HUES64 (cell line): ENCODE measurements around the gene WASL.
"Not testable (repeated sequence)": the region's sequence is repeated elsewhere in the genome, so short reads cannot be mapped to it uniquely, and the experiment has no call there.

Experiments used
- H3K27ac ChIP-seq: 2 replicates; pipeline ENCODE4 v1.7.0; 2013; ENCODE audit warnings: low read depth, low read length, inconsistent platforms
- H3K27me3 ChIP-seq: 2 replicates; pipeline ENCODE4 v1.6.1; 2013; ENCODE audit warnings: mild to moderate bottlenecking, low read length; ENCODE audit not compliant: insufficient read depth
- H3K36me3 ChIP-seq: 2 replicates; pipeline ENCODE4 v1.6.1; 2013; ENCODE audit warnings: mild to moderate bottlenecking, low read length; ENCODE audit not compliant: insufficient read depth
- H3K4me1 ChIP-seq: 2 replicates; pipeline ENCODE4 v1.6.1; 2013; ENCODE audit warnings: mild to moderate bottlenecking, low read length, moderate library complexity; ENCODE audit not compliant: insufficient read depth
- H3K4me3 ChIP-seq: 2 replicates; pipeline ENCODE4 v1.5.1; 2013; ENCODE audit warnings: mild to moderate bottlenecking, low read length, moderate library complexity
- H3K9ac ChIP-seq: 2 replicates; pipeline ENCODE4 v1.6.1; 2013; ENCODE audit warnings: mild to moderate bottlenecking, low read depth, low read length
- H3K9me3 ChIP-seq: 2 replicates; pipeline ENCODE4 v1.6.1; 2013; ENCODE audit warnings: low read depth, low read length; ENCODE audit not compliant: insufficient read depth
- WGBS: fragments of 150-250, 120-280 bp; methylation state at CpG from one replicate; pipeline ENCODE4 v1.1.7; 2013; ENCODE audit warnings: missing lambda C conversion rate; 5-methylcytosine and 5-hydroxymethylcytosine counted together

Gene WASL

DNA sequence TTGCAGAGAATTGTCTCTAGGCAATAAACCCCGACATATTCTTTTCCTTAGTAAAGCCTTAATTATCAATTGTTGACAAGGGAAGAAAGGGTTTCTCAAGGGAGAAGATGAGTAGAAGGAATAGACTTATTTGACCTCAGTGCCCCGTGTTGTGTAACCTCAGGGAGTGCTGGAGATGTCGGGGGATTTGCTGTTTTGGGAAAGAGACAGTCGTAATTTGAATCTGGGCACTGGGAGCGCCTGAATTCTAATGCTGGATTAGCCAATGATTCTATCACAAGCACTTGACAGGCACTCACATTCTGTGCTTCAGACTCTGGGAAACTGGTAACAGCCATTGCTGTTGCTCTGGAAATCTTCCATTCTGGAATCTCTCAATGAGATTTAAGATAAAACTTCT, 106.9 kb downstream of the WASL start:
- no peaks in the 10 kb centered on the region for H3K27me3 ChIP-seq
- H3K9ac ChIP-seq, result no peak overlapping the region
- H3K27ac ChIP-seq, result no peak overlapping the region
- WGBS, result 90% methylated on average over 5 of the region's 5 CpGs
- H3K9me3 ChIP-seq, result 0 out of 2 replicates have a peak, but pooled peaks cover 2% of the 10 kb centered on the region
- peaks cover 34% of the 10 kb centered on the region for H3K4me1 ChIP-seq
- no peak overlapping the region for H3K4me3 ChIP-seq
- H3K36me3 ChIP-seq, result no peaks in the 10 kb centered on the region

- Histone ChIP-seq H3K4me1 (peaks cover 29% of the 10 kb centered on the region), H3K9ac (no peak overlapping the region), H3K36me3 (no peaks in the 10 kb centered on the region), H3K4me3 (no peak overlapping the region), H3K27me3 (no peaks in the 10 kb centered on the region), H3K27ac (no peak overlapping the region), H3K9me3 (0 out of 2 replicates have a peak, but pooled peaks cover 2% of the 10 kb centered on the region)
These were observed 108.2 kb downstream of the WASL start for GRCh38 chr7:123640583-123640982.

DNA sequence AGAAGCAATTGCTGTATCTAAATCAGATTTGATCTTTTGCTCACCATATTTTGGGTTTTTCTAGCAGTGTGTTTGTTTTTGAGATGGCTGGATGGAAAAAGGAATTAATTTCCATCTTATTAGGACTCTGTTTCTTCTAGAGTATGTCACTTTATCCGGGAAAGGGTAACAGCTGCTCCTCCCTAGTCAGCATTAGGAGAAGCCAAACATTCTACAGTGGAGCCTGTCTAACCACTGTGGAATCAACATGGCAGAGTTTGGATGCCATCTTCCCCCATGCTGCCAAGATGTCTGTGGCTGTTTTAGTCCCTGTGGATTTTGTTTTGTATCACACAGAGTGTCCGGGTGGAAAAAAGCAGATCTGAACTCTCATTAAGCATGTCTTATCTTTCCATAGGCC, 109.2 kb downstream of the WASL start:
- Histone ChIP-seq H3K36me3 (no peaks in the 10 kb centered on the region), H3K9ac (no peak overlapping the region), H3K9me3 (0 out of 2 replicates have a peak, but pooled peaks cover 2% of the 10 kb centered on the region), H3K4me3 (no peak overlapping the region), H3K4me1 (peaks cover 20% of the 10 kb centered on the region), H3K27me3 (no peaks in the 10 kb centered on the region), H3K27ac (no peak overlapping the region)
- WGBS, result 93% methylated on average over 2 of the region's 2 CpGs

DNA sequence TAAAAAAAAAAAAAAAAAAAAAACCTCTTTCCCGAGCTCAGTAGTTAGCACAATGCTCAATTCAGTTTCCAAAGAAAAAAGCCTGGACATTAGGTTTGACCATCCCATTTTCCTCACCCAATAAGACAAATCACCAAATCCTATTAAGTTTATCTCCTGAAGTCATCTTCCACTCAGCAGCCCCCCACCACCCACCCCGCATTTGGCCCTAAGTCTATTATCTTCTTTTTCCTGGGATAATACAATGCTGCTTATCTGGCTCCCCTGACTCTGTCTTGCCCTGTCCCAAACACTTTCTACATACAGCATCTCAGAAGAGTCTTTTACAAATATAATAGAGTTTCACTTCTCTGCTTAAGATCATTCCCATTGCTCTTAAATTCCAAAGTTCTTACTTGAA, 110.9 kb downstream of the WASL start:
- H3K27me3 ChIP-seq, result no peaks in the 10 kb centered on the region
- no peak overlapping the region for H3K9ac ChIP-seq
- no peak overlapping the region for H3K4me3 ChIP-seq
- 0 out of 2 replicates have a peak, but pooled peaks cover 2% of the 10 kb centered on the region for H3K9me3 ChIP-seq
- H3K4me1 ChIP-seq, result peaks cover 5% of the 10 kb centered on the region; the same call in 1 of the 2 replicates
- WGBS, result 81% methylated on average over 2 of the region's 2 CpGs
- no peak overlapping the region for H3K27ac ChIP-seq
- H3K36me3 ChIP-seq, result no peaks in the 10 kb centered on the region

DNA sequence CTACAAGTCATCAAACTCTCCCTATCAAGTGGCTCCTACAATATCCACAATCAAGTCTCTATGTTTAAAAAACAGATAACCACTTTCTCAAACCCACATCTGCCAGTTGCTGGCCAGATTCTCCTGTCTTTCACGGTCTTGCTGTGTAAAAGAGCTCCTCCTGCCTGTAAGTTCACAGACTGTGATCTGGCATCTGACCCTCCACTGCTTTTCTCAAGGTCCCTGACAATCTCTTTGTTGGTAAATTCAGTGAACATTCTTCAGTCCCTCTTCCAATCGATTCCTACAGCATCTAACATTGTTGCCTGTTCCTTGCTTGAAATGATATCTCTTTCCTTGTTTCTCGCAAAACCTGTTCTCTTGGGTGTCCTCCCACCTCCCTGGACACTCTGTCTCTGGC, 111.6 kb downstream of the WASL start:
- H3K4me3 ChIP-seq, result no peak overlapping the region
- 0 out of 2 replicates have a peak, but pooled peaks cover 2% of the 10 kb centered on the region for H3K9me3 ChIP-seq
- H3K27me3 ChIP-seq, result no peaks in the 10 kb centered on the region
- H3K27ac ChIP-seq, result no peak overlapping the region
- 68% methylated on average over 3 of the region's 3 CpGs for WGBS
- H3K4me1 ChIP-seq, result peaks cover 5% of the 10 kb centered on the region; the same call in 1 of the 2 replicates
- H3K9ac ChIP-seq, result no peak overlapping the region
- no peaks in the 10 kb centered on the region for H3K36me3 ChIP-seq

- no peak overlapping the region for H3K27ac ChIP-seq
- no peak overlapping the region for H3K4me3 ChIP-seq
- H3K9me3 ChIP-seq, result 0 out of 2 replicates have a peak, but pooled peaks cover 2% of the 10 kb centered on the region
- H3K27me3 ChIP-seq, result no peaks in the 10 kb centered on the region
- no peak overlapping the region for H3K9ac ChIP-seq
- 68% methylated on average over 4 of the region's 4 CpGs for WGBS
- no peaks in the 10 kb centered on the region for H3K36me3 ChIP-seq
- H3K4me1 ChIP-seq, result peaks cover 5% of the 10 kb centered on the region; the same call in 1 of the 2 replicates
These were observed 113.0 kb downstream of the WASL start for GRCh38 chr7:123635551-123636359.

DNA sequence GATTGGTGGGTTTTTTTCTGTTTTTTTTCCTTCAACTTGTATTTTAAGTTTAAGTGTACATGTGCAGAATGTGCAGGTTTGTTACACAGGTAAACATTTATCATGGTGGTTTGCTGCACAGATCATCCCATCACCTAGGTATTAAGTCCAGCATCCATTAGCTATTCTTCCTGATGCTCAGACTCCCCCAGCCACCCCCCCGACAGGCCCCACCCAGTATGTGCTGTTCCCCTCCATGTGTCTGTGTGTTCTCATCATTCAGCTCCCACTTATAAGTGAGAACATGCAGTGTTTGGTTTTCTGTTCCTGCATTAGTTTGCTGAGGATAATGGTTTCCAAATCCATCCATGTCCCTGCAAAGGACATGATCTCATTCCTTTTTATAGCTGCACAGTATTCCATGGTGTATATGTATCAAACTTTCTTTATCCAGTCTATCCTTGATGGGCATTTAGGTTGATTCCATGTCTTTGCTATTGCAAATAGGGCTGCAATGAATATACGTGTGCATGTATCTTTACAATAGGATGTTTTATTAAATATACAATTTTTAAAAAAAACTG, 114.7 kb downstream of the WASL start:
- H3K4me3 ChIP-seq, H3K27ac ChIP-seq, H3K9ac ChIP-seq, H3K9me3 ChIP-seq, H3K4me1 ChIP-seq, H3K27me3 ChIP-seq, H3K36me3 ChIP-seq: not testable (repeated sequence)
- WGBS, result 100% methylated on average over 1 of the region's 2 CpGs

DNA sequence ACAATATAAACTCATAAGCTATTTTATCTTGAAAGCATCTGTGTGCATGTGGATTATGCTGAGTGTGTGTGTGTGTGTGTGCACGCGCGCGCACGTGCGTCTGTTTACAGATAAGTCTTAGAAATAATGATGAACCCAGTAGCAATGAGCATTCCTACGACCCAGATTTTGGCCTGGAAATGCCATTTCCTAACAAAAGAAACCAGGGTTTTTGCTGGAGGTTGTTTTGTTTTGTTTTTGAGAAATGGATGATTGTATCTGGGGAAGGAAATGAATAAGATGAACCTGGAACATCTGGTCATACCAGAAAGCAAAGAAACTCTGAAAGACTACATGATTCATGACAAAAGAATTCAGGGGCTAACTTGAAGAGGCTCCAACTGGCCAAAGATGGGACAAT, 115.2 kb downstream of the WASL start:
- Histone ChIP-seq H3K4me3 (no peak overlapping the region), H3K9ac (no peak overlapping the region), H3K9me3 (no peaks in the 10 kb centered on the region), H3K27ac (no peak overlapping the region), H3K27me3 (no peaks in the 10 kb centered on the region), H3K4me1 (peaks cover 5% of the 10 kb centered on the region; the same call in 1 of the 2 replicates), H3K36me3 (no peaks in the 10 kb centered on the region)
- 93% methylated on average over 7 of the region's 7 CpGs for WGBS

DNA sequence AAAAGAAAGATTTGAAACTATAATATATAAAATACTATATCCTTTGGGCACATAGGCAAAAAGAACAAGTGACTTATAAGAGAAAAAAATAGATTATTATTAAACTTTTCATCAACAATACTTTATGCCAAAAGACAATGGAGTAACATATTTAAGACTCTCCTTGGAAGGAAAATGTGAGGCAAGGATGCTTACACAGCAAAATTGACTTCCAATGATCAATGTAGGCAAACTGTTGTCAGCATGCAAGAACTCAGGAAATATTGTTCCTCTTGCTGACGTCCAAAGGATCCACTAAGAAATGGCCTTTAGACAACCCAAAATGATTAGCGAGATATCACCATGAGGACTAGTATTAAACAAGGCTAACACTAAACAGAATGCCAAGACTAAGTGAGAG, 116.0 kb downstream of the WASL start:
- H3K9ac ChIP-seq, result no peak overlapping the region
- H3K27ac ChIP-seq, result no peak overlapping the region
- peaks cover 5% of the 10 kb centered on the region; the same call in 1 of the 2 replicates for H3K4me1 ChIP-seq
- WGBS, result 89% methylated on average over 2 of the region's 2 CpGs
- no peaks in the 10 kb centered on the region for H3K36me3 ChIP-seq
- H3K4me3 ChIP-seq, result no peak overlapping the region
- no peaks in the 10 kb centered on the region for H3K9me3 ChIP-seq
- no peaks in the 10 kb centered on the region for H3K27me3 ChIP-seq
